Parathyroid adenoma (tissue), 2 donors: ENCODE results near the gene MYPOP.

Source experiments
- H2AFZ ChIP-seq: fragments of 300-600 bp; sonication (generic); one replicate; pipeline ENCODE4 v1.7.0; 2017; ENCODE audit warnings: antibody characterized with exemption, mild to moderate bottlenecking
- H3K27ac ChIP-seq: fragments of 300-600 bp; sonication (generic); one replicate; pipeline ENCODE4 v1.7.0; 2017
- H3K27me3 ChIP-seq: fragments of 300-600 bp; sonication (generic); one replicate; pipeline ENCODE4 v1.7.0; 2017; ENCODE audit warnings: low read length; ENCODE audit not compliant: control insufficient read depth, insufficient read depth
- H3K36me3 ChIP-seq: fragments of 300-600 bp; sonication (generic); one replicate; pipeline ENCODE4 v1.7.0; 2017; ENCODE audit warnings: low read length; ENCODE audit not compliant: control insufficient read depth, insufficient read depth
- H3K4me1 ChIP-seq: fragments of 300-600 bp; sonication (generic); one replicate; pipeline ENCODE4 v1.7.0; 2017; ENCODE audit warnings: control low read depth
- H3K4me2 ChIP-seq: fragments of 300-600 bp; sonication (generic); one replicate; pipeline ENCODE4 v1.7.0; 2017; ENCODE audit warnings: low read length
- H3K4me3 ChIP-seq: fragments of 300-600 bp; sonication (generic); one replicate; pipeline ENCODE4 v1.7.0; 2017; ENCODE audit warnings: low read depth, low read length
- H3K79me2 ChIP-seq: fragments of 300-600 bp; sonication (generic); one replicate; pipeline ENCODE4 v1.7.0; 2017; ENCODE audit warnings: control low read depth
- H3K9ac ChIP-seq: fragments of 300-600 bp; sonication (generic); one replicate; pipeline ENCODE4 v1.7.0; 2017; ENCODE audit warnings: mild to moderate bottlenecking
- H3K9me3 ChIP-seq: fragments of 300-600 bp; sonication (generic); one replicate; pipeline ENCODE4 v1.7.0; 2017; ENCODE audit warnings: low read length; ENCODE audit not compliant: control insufficient read depth
- CTCF ChIP-seq: fragments of 300-600 bp; sonication (generic); IDR thresholded peaks from one replicate; pipeline ENCODE4 v1.7.0; 2017; ENCODE audit warnings: antibody characterized with exemption, mild to moderate bottlenecking
- donor health status: primary hyperparathyroidism.

MYPOP gene

GRCh38 chr19:45881082-45881908, 21.1 kb downstream of the MYPOP start:
- peaks cover 2% of the 10 kb centered on the region for H3K79me2 ChIP-seq
- no peak overlapping the region for H3K27ac ChIP-seq
- H2AFZ ChIP-seq: no peak overlapping the region
- peaks cover 9% of the 10 kb centered on the region for H3K4me1 ChIP-seq
- H3K4me3 ChIP-seq: no peak overlapping the region
- no peak overlapping the region for H3K4me2 ChIP-seq
- no peaks in the 10 kb centered on the region for H3K36me3 ChIP-seq
- no peaks in the 10 kb centered on the region for H3K27me3 ChIP-seq
- TF ChIP-seq CTCF: no peak
- H3K9me3 ChIP-seq: no peaks in the 10 kb centered on the region
- no peak overlapping the region for H3K9ac ChIP-seq

GRCh38 chr19:45879971-45880370, 22.4 kb downstream of the MYPOP start:
- Histone ChIP-seq H3K4me1 (peaks cover 9% of the 10 kb centered on the region), H3K9ac (no peak overlapping the region), H3K4me3 (no peak overlapping the region)

GRCh38 chr19:45879055-45879454, 23.4 kb downstream of the MYPOP start:
- no peaks in the 10 kb centered on the region for H3K9me3 ChIP-seq
- H3K4me1 ChIP-seq: peaks cover 9% of the 10 kb centered on the region
- H2AFZ ChIP-seq: no peak overlapping the region
- peaks cover 2% of the 10 kb centered on the region for H3K79me2 ChIP-seq
- H3K4me3 ChIP-seq: no peak overlapping the region
- TF ChIP-seq CTCF: no peak
- H3K27me3 ChIP-seq: no peaks in the 10 kb centered on the region
- H3K36me3 ChIP-seq: no peaks in the 10 kb centered on the region
- H3K27ac ChIP-seq: no peak overlapping the region
- no peak overlapping the region for H3K4me2 ChIP-seq
- H3K9ac ChIP-seq: no peak overlapping the region

More at GRCh38 chr19:45879971-45880370, 22.4 kb downstream of the MYPOP start:
- Histone ChIP-seq H2AFZ (no peak overlapping the region), H3K4me2 (no peak overlapping the region), H3K36me3 (no peaks in the 10 kb centered on the region), H3K27ac (no peak overlapping the region), H3K9me3 (no peaks in the 10 kb centered on the region), H3K27me3 (no peaks in the 10 kb centered on the region), H3K79me2 (peaks cover 2% of the 10 kb centered on the region)
- TF ChIP-seq CTCF: no peak

- H3K9ac ChIP-seq: no peak overlapping the region
- H3K36me3 ChIP-seq: no peaks in the 10 kb centered on the region
- TF ChIP-seq CTCF: no peak
- no peaks in the 10 kb centered on the region for H3K27me3 ChIP-seq
- H3K27ac ChIP-seq: no peak overlapping the region
- peaks cover 8% of the 10 kb centered on the region for H3K4me1 ChIP-seq
- H3K9me3 ChIP-seq: no peaks in the 10 kb centered on the region
- H3K4me2 ChIP-seq: no peak overlapping the region
- no peak overlapping the region for H3K4me3 ChIP-seq
- H3K79me2 ChIP-seq: peaks cover 1% of the 10 kb centered on the region
- no peak overlapping the region for H2AFZ ChIP-seq
Measured at GRCh38 chr19:45878043-45878794, 24.2 kb downstream of the MYPOP start.
